Keratinocyte (primary cell): Measurements from ENCODE around the gene TMEM191C. TPM values are rescaled to one million over a fixed set of nuclear protein-coding genes. Genes with fewer than 3 reads are reported as not detected.
"Not testable (repeated sequence)": the region's sequence is repeated elsewhere in the genome, so short reads cannot be mapped to it uniquely, and the experiment has no call there.

Source experiments
- DNase-seq: peaks from one replicate; pipeline ENCODE4 v3.0.0-alpha.2; 2011; ENCODE audit warnings: low read depth, missing footprints, low spot score
- FAIRE-seq: peaks from 2 replicates; lab custom pipeline; 2011; peaks lifted over from hg19 to GRCh38; lab: Jason Lieb, UNC
- H2AFZ ChIP-seq: 2 replicates; pipeline ENCODE4 v1.6.0; 2012; ENCODE audit warnings: low read length, control low read depth, inconsistent platforms; ENCODE audit not compliant: control insufficient read depth
- H3K27ac ChIP-seq: 2 replicates; pipeline ENCODE4 v1.5.1; 2011; ENCODE audit warnings: low read length; ENCODE audit not compliant: control insufficient read depth, insufficient read depth
- H3K27me3 ChIP-seq: 3 replicates; pipeline ENCODE4 v1.6.0; 2011; ENCODE audit warnings: low read length; ENCODE audit not compliant: control insufficient read depth, insufficient read depth; ENCODE audit errors: extremely low read depth
- H3K36me3 ChIP-seq, 2 experiments: 2 replicates in 1 of 2; 3 replicates in 1 of 2; pipeline ENCODE4 v1.5.1; 2011; ENCODE audit warnings: low read length in 2 of 2, mild to moderate bottlenecking in 1 of 2; ENCODE audit not compliant: control insufficient read depth in 2 of 2, insufficient read depth in 2 of 2; ENCODE audit errors: extremely low read depth in 1 of 2
- H3K4me1 ChIP-seq: 3 replicates; pipeline ENCODE4 v1.5.1; 2011; ENCODE audit warnings: low read length; ENCODE audit not compliant: control insufficient read depth, insufficient read depth; ENCODE audit errors: extremely low read depth
- H3K4me2 ChIP-seq: 3 replicates; pipeline ENCODE4 v1.6.0; 2011; ENCODE audit warnings: low read depth, low read length; ENCODE audit not compliant: control insufficient read depth, insufficient read depth; ENCODE audit errors: extremely low read depth
- H3K4me3 ChIP-seq, 3 experiments: fragments of 200-600 bp in 1 of 3; sonication (generic) in 1 of 3; 2 replicates in 2 of 3; 3 replicates in 1 of 3; pipeline ENCODE4 v1.5.1; 2011 to 2016; ENCODE audit warnings: low read length in 3 of 3, mild to moderate bottlenecking in 3 of 3, control low read depth in 2 of 3, inconsistent platforms in 1 of 3, low read depth in 1 of 3, mixed read lengths in 1 of 3, mixed run types in 1 of 3, moderate library complexity in 1 of 3; ENCODE audit not compliant: control insufficient read depth in 2 of 3, insufficient read depth in 2 of 3; ENCODE audit errors: extremely low read depth in 1 of 3
- H3K79me2 ChIP-seq: 2 replicates; pipeline ENCODE4 v1.6.0; 2012; ENCODE audit warnings: low read length; ENCODE audit not compliant: control insufficient read depth, insufficient read depth
- H3K9ac ChIP-seq: 3 replicates; pipeline ENCODE4 v1.6.0; 2011; ENCODE audit warnings: low read length; ENCODE audit not compliant: control insufficient read depth, insufficient read depth; ENCODE audit errors: extremely low read depth
- H3K9me1 ChIP-seq: 3 replicates; pipeline ENCODE4 v1.6.0; 2011; ENCODE audit warnings: low read length; ENCODE audit not compliant: control insufficient read depth, insufficient read depth; ENCODE audit errors: extremely low read depth
- H3K9me3 ChIP-seq: 2 replicates; pipeline ENCODE4 v1.5.1; 2012; ENCODE audit warnings: low read depth, low read length; ENCODE audit not compliant: control insufficient read depth
- H4K20me1 ChIP-seq: 3 replicates; pipeline ENCODE4 v1.6.0; 2011; ENCODE audit warnings: low read length; ENCODE audit not compliant: control insufficient read depth, insufficient read depth; ENCODE audit errors: extremely low read depth
- dilution Hi-C: fragments of 300-500 bp; cut with MboI; formaldehyde crosslinking; loops from one replicate; pipeline ENCODE4 v1.7.0; 2020; ENCODE audit warnings: low sequenced_read_pairs; ENCODE audit not compliant: extremely low pct_ligation_motif_present
- polyA minus RNA-seq, 3 experiments: library from RNA; depleted of rRNA, polyadenylated mRNA; stranded (reverse); fragments of >200 nt; gene quantifications; 1 replicate in 1 of 3; 2 replicates in 1 of 3; 3 replicates in 1 of 3; pipeline ENCODE4 v1.2.3, GENCODE V29; 2011
- polyA plus RNA-seq, 5 experiments: library from polyadenylated mRNA; depleted of rRNA in 3 of 5; stranded (reverse) in 3 of 5; stranded (forward) in 1 of 5; unstranded in 1 of 5; fragments of >200 nt; gene quantifications; 1 replicate in 1 of 5; 2 replicates in 3 of 5; 3 replicates in 1 of 5; pipeline versions ENCODE4 v1.2.1 to v1.2.3, GENCODE V29; 2011 to 2012; ENCODE audit warnings: missing spikeins in 2 of 5, low read depth in 1 of 5, low replicate concordance in 1 of 5

The TMEM191C gene
- 0.27 to 0.68 TPM (median 0.31 TPM) in 3 replicates for polyA plus RNA-seq
- polyA plus RNA-seq (2011; ENCODE audit: low read depth) = not detected
- polyA plus RNA-seq (2011; cell fraction: cytosol; rRNA removed) = 0.12 and 0.36 TPM in 2 replicates
- polyA plus RNA-seq (2011; cell fraction: nucleus; rRNA removed) = 2.1 and 2.3 TPM in 2 replicates
- polyA plus RNA-seq (2012; ENCODE audit: low replicate concordance) = 0.83 and 1.1 TPM in 2 replicates
- polyA minus RNA-seq = 0.43 to 0.77 TPM in 2 of 3 replicates, not detected in the other
- polyA minus RNA-seq (2011; cell fraction: cytosol; rRNA and poly(A)+ RNA removed) = 4.0 TPM
- polyA minus RNA-seq (2011; cell fraction: nucleus; rRNA and poly(A)+ RNA removed) = 1.0 and 1.1 TPM in 2 replicates

DNA sequence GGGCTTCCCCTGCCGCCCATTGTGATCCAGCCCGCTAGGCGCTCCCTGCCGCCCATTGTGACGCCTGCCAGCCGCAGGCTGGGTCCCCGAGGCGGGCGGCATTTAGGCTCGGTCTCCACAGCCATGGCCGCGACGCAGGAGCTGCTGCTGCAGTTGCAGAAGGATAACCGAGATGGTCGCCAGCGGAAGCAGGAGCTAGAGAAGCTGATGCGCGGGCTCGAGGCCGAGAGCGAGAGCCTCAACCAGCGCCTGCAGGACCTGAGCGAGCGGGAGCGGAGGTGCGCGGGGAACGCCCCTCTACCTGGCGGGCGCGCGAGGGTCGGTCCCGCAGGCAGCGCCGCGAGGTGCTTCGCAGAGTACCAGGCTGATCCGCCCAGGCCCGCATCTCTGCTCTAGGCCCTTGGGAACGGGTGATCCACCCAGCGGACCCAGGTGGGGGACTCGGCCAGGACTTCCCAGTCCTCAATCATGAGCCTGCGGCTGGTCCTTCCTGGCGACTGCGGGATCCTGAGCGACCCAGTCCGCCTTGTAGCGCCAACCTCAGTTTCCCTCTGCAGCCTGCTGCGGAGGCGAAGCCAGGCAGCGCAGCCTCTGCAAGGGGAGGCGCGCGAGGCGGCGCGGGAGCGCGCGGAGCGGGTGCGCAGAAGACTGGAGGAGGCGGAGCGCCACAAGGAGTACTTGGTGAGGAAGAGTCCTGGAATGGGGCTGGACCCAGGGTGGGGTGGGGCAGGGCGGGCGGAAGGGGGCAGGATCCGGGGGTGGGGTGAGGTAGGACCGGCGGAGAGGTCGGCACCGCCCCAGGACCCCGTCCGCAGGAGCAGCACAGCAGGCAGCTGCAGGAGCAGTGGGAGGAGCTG is at the start of gene TMEM191C:
Gene TMEM191C (plus strand): TSS at position 51 of the 857 bp plus-strand sequence. CDS start 73 bp downstream, at position 124.
- H3K9me3 ChIP-seq, H3K27me3 ChIP-seq, DNase-seq, H3K79me2 ChIP-seq, H3K4me1 ChIP-seq, H3K9ac ChIP-seq, H3K27ac ChIP-seq, H3K4me3 ChIP-seq, H2AFZ ChIP-seq, FAIRE-seq, H3K9me1 ChIP-seq, H4K20me1 ChIP-seq, H3K36me3 ChIP-seq, H3K4me2 ChIP-seq, dilution Hi-C loops: not testable (repeated sequence)

DNA sequence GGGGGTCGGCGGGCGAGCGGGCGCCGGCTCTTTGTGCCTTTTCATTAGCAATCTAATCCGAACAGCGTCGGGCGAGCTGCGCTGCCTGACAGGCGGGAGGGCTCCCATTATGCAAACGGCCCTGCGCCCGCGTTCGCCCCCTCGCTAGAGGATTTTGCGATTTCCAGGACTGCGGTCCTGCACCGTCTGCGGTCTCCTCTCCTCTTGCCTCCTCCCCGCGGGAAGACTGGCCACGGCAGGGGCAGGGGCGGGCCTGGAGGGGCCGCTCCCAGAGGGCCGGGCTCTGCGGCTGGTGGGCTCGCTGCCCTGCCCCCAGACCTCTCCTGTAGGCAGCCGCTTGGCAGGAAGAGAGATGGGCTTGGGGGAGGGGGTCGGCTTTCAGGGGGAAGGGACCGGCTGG is 49.3 kb upstream of the TMEM191C start:
- H3K36me3 ChIP-seq, DNase-seq, H3K4me2 ChIP-seq, H3K27ac ChIP-seq, FAIRE-seq, H4K20me1 ChIP-seq, H3K9me1 ChIP-seq, H3K9me3 ChIP-seq, H2AFZ ChIP-seq, H3K4me1 ChIP-seq, dilution Hi-C loops, H3K27me3 ChIP-seq, H3K79me2 ChIP-seq: not testable (repeated sequence)
- Histone ChIP-seq H3K9ac (peak overlapping the region; percentile 41), H3K4me3 (peak overlapping the region in 2 of 3 experiments; percentile 28 to 44)

DNA sequence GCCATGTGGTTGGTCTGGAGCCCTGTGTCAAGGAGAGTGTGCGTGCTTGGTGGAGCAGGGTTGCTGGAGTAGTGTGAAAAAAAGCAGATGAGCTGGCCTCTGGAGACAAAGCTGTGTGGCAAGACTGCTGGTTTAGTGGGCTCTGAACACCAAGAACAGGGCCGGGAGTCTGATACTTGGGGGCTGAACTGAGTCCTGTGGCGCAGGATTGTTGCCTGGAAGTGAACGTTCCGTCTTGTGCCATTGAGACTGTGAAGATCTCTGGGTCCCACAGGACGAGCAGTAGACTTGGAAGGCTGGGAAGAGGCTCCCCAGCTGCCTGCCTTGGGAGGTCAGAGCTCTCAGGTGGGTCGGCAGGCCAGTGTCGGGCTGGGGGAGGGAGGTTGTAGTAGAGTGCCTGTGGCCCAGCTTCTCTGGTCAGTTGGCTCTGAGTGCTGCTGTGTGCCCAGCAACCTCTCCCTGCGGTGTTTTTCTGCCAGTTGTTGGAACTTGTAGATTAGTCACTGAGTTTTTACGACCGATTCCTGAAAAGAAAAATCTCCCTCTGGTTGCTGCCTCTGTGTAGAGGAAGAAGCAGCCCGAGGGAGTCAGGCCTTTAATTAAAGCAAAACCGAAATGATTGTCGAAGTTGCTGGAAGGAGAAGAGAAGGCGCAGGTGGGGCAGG is 48.1 kb upstream of the TMEM191C start:
- H2AFZ ChIP-seq, H3K4me2 ChIP-seq, dilution Hi-C loops, H3K27me3 ChIP-seq, H3K9me3 ChIP-seq, H3K9ac ChIP-seq, FAIRE-seq, H3K79me2 ChIP-seq, H4K20me1 ChIP-seq, DNase-seq, H3K4me3 ChIP-seq, H3K36me3 ChIP-seq, H3K4me1 ChIP-seq, H3K9me1 ChIP-seq: not testable (repeated sequence)
- H3K27ac ChIP-seq = peak overlapping the region; percentile 36

DNA sequence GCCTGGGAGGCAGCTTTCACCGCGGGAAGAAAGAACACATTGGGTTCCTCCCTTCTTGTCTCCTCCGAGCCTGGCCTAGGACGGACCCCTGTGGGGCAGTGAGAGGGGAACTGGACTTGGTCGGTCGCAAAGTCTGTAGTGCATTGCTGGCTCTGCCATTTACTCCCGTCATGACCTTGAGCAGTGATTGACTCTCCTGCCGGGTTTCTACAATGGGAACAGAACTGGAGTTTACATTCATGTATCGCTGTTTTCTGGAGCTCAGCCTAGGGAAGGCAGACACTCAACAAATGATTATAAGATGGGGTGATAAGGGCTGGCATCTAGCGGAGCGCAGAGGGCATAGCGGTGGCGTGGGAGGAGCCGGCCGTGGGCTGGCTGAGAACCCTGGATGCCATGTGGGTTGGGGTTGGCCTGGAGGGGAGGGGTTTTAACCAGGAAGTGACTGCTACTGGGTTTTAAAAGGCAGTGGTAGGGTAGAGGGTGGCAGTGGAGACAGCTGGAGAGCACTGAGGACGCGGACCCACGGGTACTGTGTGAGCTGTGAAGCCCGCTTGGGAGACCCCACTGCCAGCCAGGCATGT is 46.9 kb upstream of the TMEM191C start:
- H2AFZ ChIP-seq, H3K9me1 ChIP-seq, H3K27ac ChIP-seq, FAIRE-seq, H3K79me2 ChIP-seq, H3K4me3 ChIP-seq, H3K4me2 ChIP-seq, H3K9me3 ChIP-seq, H3K9ac ChIP-seq, DNase-seq, H3K4me1 ChIP-seq, H3K27me3 ChIP-seq, H4K20me1 ChIP-seq, H3K36me3 ChIP-seq, dilution Hi-C loops: not testable (repeated sequence)
